Fibroblast of skin of abdomen (primary cell): ENCODE data around the gene RBBP6.
"Not testable (repeated sequence)": the region's sequence is repeated elsewhere in the genome, so short reads cannot be mapped to it uniquely, and the experiment has no call there.

Source experiments
- DNase-seq: peaks from one replicate; pipeline ENCODE4 v3.0.0-alpha.2; 2013

RBBP6 gene

DNA sequence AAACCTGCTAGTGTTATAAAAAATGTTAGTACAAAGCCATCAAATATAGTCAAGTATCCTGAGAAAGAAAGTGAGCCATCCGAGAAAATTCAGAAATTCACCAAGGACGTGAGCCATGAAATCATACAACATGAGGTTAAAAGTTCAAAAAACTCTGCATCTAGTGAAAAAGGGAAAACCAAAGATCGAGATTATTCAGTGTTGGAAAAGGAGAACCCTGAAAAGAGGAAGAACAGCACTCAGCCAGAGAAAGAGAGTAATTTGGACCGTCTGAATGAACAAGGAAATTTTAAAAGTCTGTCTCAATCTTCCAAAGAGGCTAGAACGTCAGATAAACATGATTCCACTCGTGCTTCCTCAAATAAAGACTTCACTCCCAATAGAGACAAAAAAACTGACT is 31.7 kb downstream of the RBBP6 start:
- no peak for DNase-seq

DNA sequence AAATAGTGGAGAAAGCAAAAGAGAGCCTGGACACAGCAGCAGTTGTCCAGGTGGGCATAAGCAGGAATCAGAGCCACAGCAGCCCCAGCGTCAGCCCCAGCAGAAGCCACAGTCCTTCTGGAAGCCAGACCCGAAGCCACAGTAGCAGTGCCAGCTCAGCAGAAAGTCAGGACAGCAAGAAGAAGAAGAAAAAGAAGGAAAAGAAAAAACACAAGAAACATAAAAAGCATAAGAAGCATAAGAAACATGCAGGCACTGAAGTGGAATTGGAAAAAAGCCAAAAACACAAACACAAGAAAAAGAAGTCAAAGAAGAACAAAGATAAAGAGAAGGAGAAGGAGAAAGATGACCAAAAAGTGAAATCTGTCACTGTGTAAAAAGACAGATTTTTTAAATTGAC is 32.7 kb downstream of the RBBP6 start:
- DNase-seq, result no peak

DNA sequence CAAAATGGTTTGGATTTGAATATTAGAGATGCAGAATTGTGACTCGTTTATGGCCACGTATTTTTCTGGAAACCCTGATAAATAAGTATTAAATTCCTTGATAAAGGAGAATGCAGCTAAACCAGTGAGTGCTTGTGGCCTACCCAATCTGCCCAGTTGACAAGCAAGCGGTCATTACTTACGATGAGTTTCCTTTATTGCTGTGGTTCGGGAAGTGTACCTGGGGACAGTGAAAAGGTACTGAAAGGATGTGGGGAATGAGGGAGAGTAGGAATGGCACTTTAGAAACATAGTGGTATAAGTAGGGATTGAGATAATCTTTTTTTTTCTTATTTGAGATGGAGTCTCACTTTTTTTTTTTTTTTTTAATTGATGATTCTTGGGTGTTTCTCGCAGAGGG is 33.8 kb downstream of the RBBP6 start:
- no peak for DNase-seq

DNA sequence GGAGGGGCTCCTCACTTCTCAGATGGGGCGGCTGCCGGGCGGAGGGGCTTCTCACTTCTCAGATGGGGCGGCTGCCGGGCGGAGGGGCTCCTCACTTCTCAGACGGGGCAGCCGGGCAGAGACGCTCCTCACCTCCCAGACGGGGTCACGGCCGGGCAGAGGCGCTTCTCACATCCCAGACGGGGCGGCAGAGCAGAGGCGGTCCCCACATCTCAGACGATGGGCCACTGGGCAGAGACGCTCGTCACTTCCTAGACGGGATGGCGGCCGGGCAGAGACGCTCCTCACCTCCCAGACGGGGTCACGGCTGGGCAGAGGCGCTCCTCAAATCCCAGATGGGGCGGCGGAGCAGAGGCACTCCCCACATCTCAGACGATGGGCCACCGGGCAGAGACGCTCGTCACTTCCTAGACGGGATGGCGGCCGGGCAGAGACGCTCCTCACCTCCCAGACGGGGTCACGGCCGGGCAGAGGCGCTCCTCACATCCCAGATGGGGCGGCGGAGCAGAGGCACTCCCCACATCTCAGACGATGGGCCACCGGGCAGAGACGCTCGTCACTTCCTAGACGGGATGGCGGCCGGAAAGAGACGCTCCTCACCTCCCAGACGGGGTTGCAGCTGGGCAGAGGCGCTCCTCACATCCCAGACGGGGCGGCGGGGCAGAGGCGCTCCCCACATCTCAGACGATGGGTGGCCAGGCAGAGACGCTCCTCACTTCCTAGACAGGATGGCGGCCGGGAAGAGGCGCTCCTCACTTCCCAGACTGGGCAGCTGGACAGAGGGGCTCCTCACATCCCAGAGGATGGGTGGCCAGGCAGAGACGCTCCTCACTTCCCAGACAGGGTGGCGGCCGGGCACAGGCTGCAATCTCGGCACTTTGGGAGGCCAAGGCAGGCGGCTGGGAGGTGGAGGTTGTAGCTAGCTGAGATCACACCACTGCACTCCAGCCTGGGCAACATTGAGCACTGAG is 35.4 kb downstream of the RBBP6 start:
- DNase-seq, result not testable (repeated sequence)

DNA sequence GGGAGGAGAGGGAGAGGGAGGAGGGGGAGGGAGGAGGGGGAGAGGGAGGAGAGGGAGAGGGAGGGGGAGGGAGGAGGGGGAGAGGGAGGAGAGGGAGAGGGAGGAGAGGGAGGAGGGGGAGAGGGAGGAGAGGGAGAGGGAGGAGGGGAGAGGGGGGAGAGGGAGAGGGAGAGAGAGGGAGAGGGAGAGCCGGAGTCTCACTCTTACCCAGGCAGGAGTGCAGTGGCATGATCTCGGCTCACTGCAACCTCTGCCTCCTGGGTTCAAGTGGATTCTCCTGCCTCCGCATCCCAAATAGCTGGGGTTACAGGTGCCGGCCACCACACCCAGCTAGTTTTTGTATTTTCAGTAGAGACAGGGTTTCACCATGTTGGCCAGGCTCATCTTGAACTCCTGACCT is 36.4 kb downstream of the RBBP6 start:
- DNase-seq, result not testable (repeated sequence)

DNA sequence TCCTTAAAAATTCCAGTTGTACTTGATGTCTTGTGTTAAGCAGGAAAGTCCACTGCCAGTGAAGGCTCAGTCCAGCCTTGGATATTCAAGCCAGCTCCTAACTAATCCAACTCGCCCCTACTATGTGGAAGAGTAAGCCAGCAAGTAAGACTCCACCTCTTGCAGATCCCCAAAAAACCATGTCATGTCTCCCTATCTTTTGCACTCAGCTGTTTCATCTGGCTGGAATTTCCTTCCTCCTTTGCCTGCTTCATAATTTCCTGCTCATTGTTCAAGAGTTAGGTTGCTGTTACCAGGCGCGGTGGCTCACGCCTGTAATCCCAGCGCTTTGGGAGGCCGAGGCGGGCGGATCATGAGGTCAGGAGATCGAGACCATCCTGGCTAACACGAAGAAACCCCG is 37.8 kb downstream of the RBBP6 start:
- no peak for DNase-seq

DNA sequence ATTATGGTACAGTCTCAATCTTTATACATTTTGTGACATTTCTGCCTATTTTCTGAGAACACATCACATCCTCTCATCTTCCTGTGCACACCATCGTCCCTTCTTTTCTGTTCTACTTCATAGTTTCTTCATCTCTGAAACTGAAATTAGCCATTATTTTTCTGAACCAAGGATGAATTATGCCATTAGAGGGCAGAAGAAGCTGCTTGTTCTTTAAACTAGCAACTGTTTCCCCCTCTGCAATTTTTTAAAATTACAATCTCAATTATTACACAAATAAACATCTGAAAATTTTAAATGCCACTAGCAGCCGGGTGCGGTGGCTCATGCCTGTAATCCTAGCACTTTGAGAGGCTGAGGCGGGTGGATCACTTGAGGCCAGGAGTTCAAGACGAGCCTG is 41.3 kb downstream of the RBBP6 start:
- peak; percentile 38 for DNase-seq

DNA sequence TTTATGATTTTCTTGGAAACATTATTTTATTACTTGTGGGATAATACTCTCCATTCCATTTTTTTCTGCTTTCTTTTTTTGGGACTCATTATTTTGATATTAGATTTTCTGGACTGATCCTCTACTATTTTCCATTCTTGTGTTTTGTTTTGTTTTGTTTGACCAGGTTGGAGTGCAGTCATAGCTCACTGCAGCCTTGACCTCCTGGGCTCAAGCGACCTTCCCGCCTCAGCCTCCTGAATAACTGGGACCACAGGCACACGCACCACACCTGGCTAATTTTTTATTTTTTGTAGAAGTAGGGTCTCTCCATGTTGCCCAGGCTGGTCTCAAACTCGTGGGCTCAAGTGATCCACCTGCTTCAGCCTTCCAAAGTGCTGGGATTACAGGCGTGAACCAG is 44.1 kb downstream of the RBBP6 start:
- no peak for DNase-seq

DNA sequence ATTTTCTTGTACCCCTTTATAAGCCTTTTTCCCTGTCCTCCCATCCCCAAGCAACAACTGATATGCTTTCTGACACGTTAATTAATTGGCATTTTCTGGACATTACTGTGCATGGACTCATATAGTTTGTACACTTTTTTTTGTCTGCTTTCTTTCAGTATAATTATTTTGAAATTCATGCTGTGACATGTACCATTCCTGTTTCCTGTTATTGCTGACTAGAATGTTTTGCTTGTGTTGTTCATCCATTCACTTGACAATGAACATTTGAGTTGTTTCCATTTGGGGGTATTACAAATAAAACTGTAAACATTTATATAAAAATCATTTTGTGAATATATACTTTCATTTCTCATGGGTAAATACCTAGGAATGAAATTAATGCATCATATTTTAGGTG is 50.6 kb downstream of the RBBP6 start:
- no peak for DNase-seq

DNA sequence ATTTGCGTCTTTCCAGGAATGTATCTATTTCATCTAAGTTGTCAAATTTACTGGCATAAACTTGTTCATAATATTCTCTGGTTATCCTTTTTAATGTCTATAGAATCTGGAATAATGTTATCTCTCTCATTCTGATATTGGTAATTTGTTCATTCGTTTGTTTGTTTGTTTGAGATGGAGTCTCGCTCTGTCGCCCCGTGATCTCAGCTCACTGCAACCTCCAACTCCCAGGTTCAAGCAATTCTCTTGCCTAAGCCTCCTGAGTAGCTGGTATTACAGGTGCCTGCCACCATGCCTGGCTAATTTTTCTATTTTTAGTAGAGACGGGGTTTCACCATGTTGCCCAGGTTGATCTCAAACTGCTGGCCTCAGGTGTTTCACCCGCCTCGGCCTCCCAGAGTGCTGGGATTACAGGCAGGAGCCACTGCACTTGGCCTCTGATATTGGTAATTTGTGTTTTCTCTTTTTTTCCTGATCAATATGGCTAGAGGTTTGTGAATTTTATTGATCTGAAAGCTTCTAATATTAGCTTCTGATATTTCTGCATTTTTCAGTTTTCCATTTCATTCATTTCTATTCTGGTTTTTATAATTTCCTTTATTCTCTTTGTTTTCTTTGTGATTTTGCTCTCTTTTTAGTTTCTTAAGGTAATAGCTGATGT is 59.5 kb downstream of the RBBP6 start:
- no peak for DNase-seq

DNA sequence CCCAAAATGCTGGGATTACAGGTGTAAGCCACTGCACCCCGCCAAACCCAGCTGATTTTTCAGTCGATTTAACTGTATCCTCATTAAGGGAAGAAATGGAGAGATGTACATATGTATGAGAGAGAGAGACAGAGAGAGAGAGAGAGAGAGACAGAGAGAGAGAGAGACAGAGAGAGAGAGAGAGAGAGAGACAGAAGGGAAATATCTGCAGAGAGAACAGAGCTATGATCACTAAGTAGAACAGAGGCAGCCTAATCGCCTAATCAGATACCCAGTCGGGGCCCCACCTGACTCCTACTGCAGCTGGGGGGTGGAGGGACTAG is 70.0 kb downstream of the RBBP6 start:
- no peak for DNase-seq

DNA sequence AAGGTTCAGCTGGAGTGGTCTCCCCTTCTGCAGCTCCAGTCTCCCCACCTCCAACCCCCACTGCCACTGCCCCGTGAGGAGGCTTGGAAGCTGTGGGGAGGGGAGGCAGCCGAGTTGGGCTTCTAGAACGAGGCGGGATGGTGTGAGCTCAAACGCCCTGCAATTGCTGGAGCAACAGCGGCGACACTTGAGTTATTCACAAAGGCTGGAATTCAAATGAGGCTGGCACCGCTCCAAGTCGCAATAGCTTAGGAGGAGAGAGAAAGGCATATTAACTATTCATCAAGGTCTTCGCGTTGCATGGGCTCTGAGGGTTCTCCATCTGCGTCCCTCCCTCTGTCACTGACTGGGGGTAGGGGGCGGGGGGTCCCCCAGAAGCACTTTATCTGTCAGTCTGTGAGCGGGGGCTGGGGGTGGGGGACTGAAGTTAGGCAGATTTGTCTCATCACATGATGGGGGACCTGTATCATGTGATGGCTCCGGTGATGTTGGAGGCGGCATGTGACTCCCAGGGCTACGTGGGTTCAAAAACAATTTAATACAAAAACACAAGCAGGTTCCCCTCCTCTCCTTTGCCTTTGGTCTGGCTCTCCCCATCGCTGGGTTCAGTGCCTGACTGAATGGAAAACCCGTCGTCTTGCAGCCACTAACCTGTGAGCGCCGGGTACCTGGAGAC is 70.5 kb downstream of the RBBP6 start:
- DNase-seq, result peak; percentile 76

DNA sequence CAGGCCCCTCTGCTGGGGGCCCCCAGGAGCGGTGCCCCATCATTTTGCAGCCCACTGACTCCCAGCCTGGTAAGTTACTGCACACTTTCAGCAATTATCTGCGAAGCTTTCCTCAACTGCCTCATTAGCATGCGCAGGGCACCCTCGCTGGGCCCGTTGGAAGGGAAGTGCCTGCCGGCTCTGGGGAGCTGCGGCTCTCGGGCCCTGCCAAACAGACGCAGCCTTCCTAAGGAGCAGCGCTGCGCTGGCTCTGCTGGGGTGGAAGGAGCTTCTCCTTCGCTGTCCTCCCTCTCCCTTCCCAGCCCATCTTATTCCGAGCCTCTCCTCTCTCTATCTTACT is 71.0 kb downstream of the RBBP6 start:
- peak; percentile 31 for DNase-seq

DNA sequence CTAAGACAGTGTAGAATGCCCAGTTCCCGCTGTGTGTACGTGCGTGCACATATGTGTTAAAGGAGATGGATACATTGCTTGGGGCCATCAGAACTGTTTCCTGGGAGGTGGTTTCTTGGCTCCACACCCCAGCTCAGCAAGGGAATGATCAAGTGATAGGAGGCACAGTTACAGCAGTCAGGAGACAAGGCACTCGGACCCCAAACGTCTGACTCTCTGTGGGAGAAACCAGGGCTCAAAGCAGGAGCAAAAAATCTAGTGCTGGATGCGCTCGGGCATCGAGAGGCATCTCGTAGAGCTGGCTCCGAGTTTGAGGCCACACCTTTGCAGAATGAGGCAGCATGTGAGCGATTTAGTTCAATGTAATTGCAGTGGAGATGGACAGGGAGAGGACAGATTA is 71.9 kb downstream of the RBBP6 start:
- DNase-seq, result no peak

DNA sequence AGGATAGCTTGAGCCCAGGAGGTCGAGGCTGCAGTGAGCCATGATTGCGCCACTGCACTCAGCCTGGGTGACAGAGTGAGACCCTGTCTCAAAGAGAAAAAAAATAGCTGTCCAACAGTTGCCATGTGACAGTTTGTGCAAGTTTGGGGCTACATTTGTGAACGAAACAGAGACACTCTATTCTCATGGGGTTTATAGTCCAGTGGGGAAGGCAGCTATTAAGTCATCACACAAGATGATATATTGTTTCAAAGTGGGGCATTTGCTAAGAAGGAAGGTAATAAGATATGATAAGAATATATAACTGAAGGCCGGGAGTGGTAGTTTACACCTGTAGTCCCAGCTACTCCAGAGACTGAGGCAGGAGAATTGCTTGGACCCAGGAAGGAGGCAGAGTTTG is 73.3 kb downstream of the RBBP6 start:
- DNase-seq, result no peak

DNA sequence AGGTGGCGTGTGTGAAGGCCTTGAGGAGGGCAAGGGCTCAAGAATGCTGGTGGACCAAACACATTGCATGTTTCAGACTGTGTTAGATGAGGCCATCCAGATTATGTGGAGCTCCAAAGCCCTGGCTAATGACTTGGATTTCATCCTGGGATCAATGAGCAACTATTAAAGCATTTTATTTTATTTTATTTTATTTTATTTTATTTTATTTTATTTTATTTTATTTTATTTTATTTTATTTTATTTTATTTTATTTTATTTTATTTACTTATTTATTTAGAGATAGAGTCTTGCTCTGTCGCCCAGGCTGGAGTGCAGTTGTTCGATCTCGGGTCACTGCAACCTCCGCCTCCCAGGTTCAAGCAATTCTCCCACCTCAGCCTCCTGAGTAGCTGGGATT is 73.9 kb downstream of the RBBP6 start:
- DNase-seq, result not testable (repeated sequence)

DNA sequence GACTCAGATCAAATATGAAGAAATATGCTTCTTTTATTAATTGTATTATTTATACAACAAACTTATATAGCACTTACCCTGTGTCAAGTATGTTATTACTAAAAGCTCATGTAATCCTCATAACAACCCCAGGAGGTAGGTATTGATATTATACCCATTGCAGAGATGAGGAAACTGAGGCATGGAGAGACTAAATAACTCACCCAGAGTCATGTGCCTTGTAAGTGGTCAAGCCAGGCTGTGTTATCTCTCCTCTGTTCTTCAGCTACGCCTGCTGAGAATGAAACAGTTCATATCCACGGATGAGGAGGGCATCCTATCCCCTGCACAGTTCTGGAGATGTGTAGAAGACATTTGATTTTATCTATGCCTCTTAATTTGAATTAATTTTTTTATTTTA is 78.1 kb downstream of the RBBP6 start:
- no peak for DNase-seq
